ENCODE results near the gene SH2D3A. TPM values are rescaled to one million over a fixed set of nuclear protein-coding genes. Genes with fewer than 3 reads are reported as not detected.

Gene SH2D3A
- total and polyA plus RNA-seq, 2 of the 4 experiments (the other 2 are of a cell fraction) = under 0.01 to 0.09 TPM

- intact Hi-C loops (cut with micrococcal nuclease) (loop anchor here (2.0 kb wide), 1 partner anchor 111 kb away; no protein-coding TSS in a partner anchor), in situ Hi-C loops (cut with MboI; ENCODE audit: low sequenced_read_pairs) (no loop called here), dilution Hi-C loops (cut with HindIII; ENCODE audit: low sequenced_read_pairs, unreplicated experiment) (no loop called here)
- Histone ChIP-seq H3K27ac (ENCODE audit: insufficient read depth, low read length) (peak overlapping the region; percentile 85), H3K23ac (ENCODE audit: low read depth, low read length) (peak overlapping the region; percentile 94), H3K4ac (ENCODE audit: low read depth, low read length) (peak overlapping the region; percentile 93), H3K27me3 (ENCODE audit: control insufficient read depth, insufficient read depth, low read length) (no peaks in the 10 kb centered on the region), H3K4me2 (ENCODE audit: low read depth, low read length) (peak overlapping the region; percentile 65), H3K9ac (ENCODE audit: low read depth, low read length) (peak overlapping the region; percentile 52), H3K4me1 (ENCODE audit: control insufficient read depth, insufficient read depth, low read length) (peaks cover 31% of the 10 kb centered on the region), H3K36me3 (ENCODE audit: control insufficient read depth, insufficient read depth, low read length) (peaks cover 38% of the 10 kb centered on the region), H2AK9ac (replicated peaks; ENCODE audit: low read depth, low read length, poor library complexity) (peak overlapping the region; percentile 92), H3K9me3 (ENCODE audit: control insufficient read depth, insufficient read depth, low read length) (no peaks in the 10 kb centered on the region), H2BK5ac (ENCODE audit: low read depth, low read length, poor library complexity, severe bottlenecking) (peak overlapping the region; percentile 94), H2BK120ac (ENCODE audit: low read depth, low read length) (peak overlapping the region; percentile 93), H2BK20ac (ENCODE audit: low read depth, low read length) (peak overlapping the region; percentile 86; the same call in 1 of the 2 replicates), H4K5ac (ENCODE audit: low read depth, low read length) (peak overlapping the region; percentile 20; the same call in 1 of the 2 replicates), H3K4me3 (ENCODE audit: insufficient read depth, low read depth, low read length) (no peak overlapping the region), H2AK5ac (ENCODE audit: low read depth, low read length) (peak overlapping the region; percentile 90), H4K91ac (ENCODE audit: insufficient read depth, low read depth, low read length) (peak overlapping the region; percentile 78), H3K9me1 (ENCODE audit: insufficient read depth, low read length) (peaks cover 3% of the 10 kb centered on the region; the same call in 1 of the 2 replicates), H4K8ac (ENCODE audit: low read depth in 2 of 2, low read length in 2 of 2) (peak overlapping the region; percentile 39 to 82; a peak in 3 of 4 replicates), H2BK15ac (ENCODE audit: low read depth, low read length) (peak overlapping the region; percentile 44; the same call in 2 of the 3 replicates), H4K20me1 (ENCODE audit: insufficient read depth, low read length) (0 out of 2 replicates have a peak, but pooled peaks cover 4% of the 10 kb centered on the region), H3K79me1 (ENCODE audit: low read depth in 1 of 2, low read length in 2 of 2) (peaks cover 17 to 61% of the 10 kb centered on the region in 2 experiments), H2AFZ (replicated peaks; ENCODE audit: low read length, poor library complexity) (peak overlapping the region; percentile 89), H3K56ac (ENCODE audit: extremely low read depth, insufficient read depth, low read length) (peak overlapping the region; percentile 70; the same call in 1 of the 2 replicates), H3K14ac (replicated peaks; ENCODE audit: low read depth, low read length) (peak overlapping the region; percentile 42), H3K18ac (ENCODE audit: low read depth, low read length) (peak overlapping the region; percentile 68)
- BruUV-seq (replicated peaks) = no TSS peak
- POLR2A ChIA-PET (ENCODE audit: unreplicated experiment) = no interaction called here
- ATAC-seq (ENCODE audit: low read depth) (peak; percentile 1), DNase-seq (peak; percentile 37)
- no peak for TF ChIP-seq CEBPB (IDR thresholded peaks at IDR 0.05; ENCODE audit: low read depth, low read length)
- no peak for TF ChIP-seq RFX5 (IDR thresholded peaks at IDR 0.05; ENCODE audit: low read depth, low read length)
- TF ChIP-seq RAD21 (IDR thresholded peaks at IDR 0.05; ENCODE audit: low read length) = no peak
- TF ChIP-seq, protein P1, sequence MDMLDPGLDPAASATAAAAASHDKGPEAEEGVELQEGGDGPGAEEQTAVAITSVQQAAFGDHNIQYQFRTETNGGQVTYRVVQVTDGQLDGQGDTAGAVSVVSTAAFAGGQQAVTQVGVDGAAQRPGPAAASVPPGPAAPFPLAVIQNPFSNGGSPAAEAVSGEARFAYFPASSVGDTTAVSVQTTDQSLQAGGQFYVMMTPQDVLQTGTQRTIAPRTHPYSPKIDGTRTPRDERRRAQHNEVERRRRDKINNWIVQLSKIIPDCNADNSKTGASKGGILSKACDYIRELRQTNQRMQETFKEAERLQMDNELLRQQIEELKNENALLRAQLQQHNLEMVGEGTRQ (IDR thresholded peaks at IDR 0.05; ENCODE audit: low read depth, low read length) = no peak
- TF ChIP-seq, protein P2, sequence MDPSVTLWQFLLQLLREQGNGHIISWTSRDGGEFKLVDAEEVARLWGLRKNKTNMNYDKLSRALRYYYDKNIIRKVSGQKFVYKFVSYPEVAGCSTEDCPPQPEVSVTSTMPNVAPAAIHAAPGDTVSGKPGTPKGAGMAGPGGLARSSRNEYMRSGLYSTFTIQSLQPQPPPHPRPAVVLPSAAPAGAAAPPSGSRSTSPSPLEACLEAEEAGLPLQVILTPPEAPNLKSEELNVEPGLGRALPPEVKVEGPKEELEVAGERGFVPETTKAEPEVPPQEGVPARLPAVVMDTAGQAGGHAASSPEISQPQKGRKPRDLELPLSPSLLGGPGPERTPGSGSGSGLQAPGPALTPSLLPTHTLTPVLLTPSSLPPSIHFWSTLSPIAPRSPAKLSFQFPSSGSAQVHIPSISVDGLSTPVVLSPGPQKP (IDR thresholded peaks at IDR 0.05; ENCODE audit: borderline replicate concordance, low read depth, low read length) = no peak
- no peak for TF ChIP-seq FOS (IDR thresholded peaks at IDR 0.05; ENCODE audit: low read depth, low read length)
- TF ChIP-seq RCOR1 (IDR thresholded peaks at IDR 0.05; ENCODE audit: insufficient replicate concordance, low read length) = no peak
- TF ChIP-seq SMC3 (IDR thresholded peaks at IDR 0.05; ENCODE audit: low read depth, low read length) = no peak
- no peak for TF ChIP-seq CHD1 (IDR thresholded peaks at IDR 0.05; ENCODE audit: low read depth, low read length)
- no peak for TF ChIP-seq MAFK (IDR thresholded peaks at IDR 0.05; ENCODE audit: low read depth, low read length)
- TF ChIP-seq POLR2A (IDR thresholded peaks at IDR 0.05; ENCODE audit: low read depth, low read length) = no peak
- TF ChIP-seq NFE2L2 (IDR thresholded peaks at IDR 0.05; ENCODE audit: low read depth, low read length) = no peak
- CTCF ChIA-PET = no interaction called here
- whole genome bisulfite sequencing, 2 experiments (ENCODE audit: extremely low coverage in 2 of 2, insufficient read length in 1 of 2) = 84% methylated on average over 5 of the region's 15 CpGs; no CpG with 5 or more reads in 1 of the 2 experiments
These were observed 23.4 kb downstream of the SH2D3A start for GRCh38 chr19:6743714-6744380.

All from IMR-90 (cell line).